NCI-H146 treated with DMSO at 0.1 percent for 48 hours (cell line): Measurements from ENCODE around the gene DAGLA.

ENCODE experiments used
- DNase-seq: peaks from one replicate; lab custom pipeline; 2025; ENCODE audit not compliant: unreplicated experiment; lab: John Stamatoyannopoulos, UW

DAGLA gene

GRCh38 chr11:61762798-61763197 lies 82.6 kb downstream of the DAGLA start:
- DNase-seq = no peak

GRCh38 chr11:61763930-61764605 lies 83.9 kb downstream of the DAGLA start:
- DNase-seq = no peak

- no peak for DNase-seq
Observed at GRCh38 chr11:61764606-61765260, 84.5 kb downstream of the DAGLA start.

- no peak for DNase-seq
Observed at GRCh38 chr11:61765550-61766253, 85.5 kb downstream of the DAGLA start.

GRCh38 chr11:61766353-61766841 lies 86.2 kb downstream of the DAGLA start:
- DNase-seq = no peak

GRCh38 chr11:61768376-61769076 lies 88.3 kb downstream of the DAGLA start:
- no peak for DNase-seq

GRCh38 chr11:61769169-61769920 lies 89.2 kb downstream of the DAGLA start:
- DNase-seq = no peak

GRCh38 chr11:61769946-61770683 lies 89.9 kb downstream of the DAGLA start:
- no peak for DNase-seq

GRCh38 chr11:61771195-61771894 lies 91.2 kb downstream of the DAGLA start:
- DNase-seq = no peak

- no peak for DNase-seq
Observed at GRCh38 chr11:61771985-61772455, 91.8 kb downstream of the DAGLA start.

- no peak for DNase-seq
Observed at GRCh38 chr11:61773356-61773755, 93.2 kb downstream of the DAGLA start.

- no peak for DNase-seq
Observed at GRCh38 chr11:61773809-61774208, 93.6 kb downstream of the DAGLA start.

GRCh38 chr11:61774411-61774810 lies 94.2 kb downstream of the DAGLA start:
- no peak for DNase-seq

- DNase-seq = no peak
Observed at GRCh38 chr11:61775106-61775505, 94.9 kb downstream of the DAGLA start.

- no peak for DNase-seq
Observed at GRCh38 chr11:61775606-61776554, 95.7 kb downstream of the DAGLA start.

GRCh38 chr11:61776561-61777075 lies 96.4 kb downstream of the DAGLA start:
- no peak for DNase-seq

- no peak for DNase-seq
Observed at GRCh38 chr11:61777234-61778090, 97.3 kb downstream of the DAGLA start.
